BJ (cell line): ENCODE data around the gene PSTK. TPM values are rescaled to one million over a fixed set of nuclear protein-coding genes. Genes with fewer than 3 reads are reported as not detected.

Source experiments
- CTCF ChIA-PET: fragments of 350-600 bp; formaldehyde crosslinking; extraction: SDS; loops from one replicate; lab custom pipeline; 2021; ENCODE audit warnings: antibody characterized with exemption, inconsistent platforms; lab: Yijun Ruan, JAX
- POLR2A ChIA-PET: fragments of 300-600 bp; sonication (Branson Sonifier 250); formaldehyde crosslinking; extraction: SDS; loops from one replicate; lab custom pipeline; 2021; ENCODE audit warnings: antibody characterized with exemption; lab: Charles Lee
- DNase-seq: peaks from one replicate; pipeline ENCODE4 v3.0.0-alpha.2; 2011; ENCODE audit warnings: low read depth
- H3K27me3 ChIP-seq: 2 replicates; pipeline ENCODE4 v1.6.0; 2011; ENCODE audit warnings: low read length; ENCODE audit not compliant: control insufficient read depth, insufficient read depth
- H3K36me3 ChIP-seq: 2 replicates; pipeline ENCODE4 v1.5.1; 2011; ENCODE audit warnings: low read length; ENCODE audit not compliant: control insufficient read depth, insufficient read depth
- H3K4me3 ChIP-seq: 2 replicates; pipeline ENCODE4 v1.5.1; 2011; ENCODE audit warnings: low read depth, mild to moderate bottlenecking, control low read depth, low read length
- polyA plus RNA-seq: library from polyadenylated mRNA; depleted of rRNA; stranded (reverse); fragments of >200 nt; gene quantifications from 2 replicates; pipeline ENCODE4 v1.2.3, GENCODE V29; 2011
- TF ChIP-seq, protein P1 (sequence below): IDR thresholded peaks from 2 replicates; pipeline ENCODE4 v1.5.1; 2011; ENCODE audit warnings: low read depth, mild to moderate bottlenecking, control low read depth, inconsistent platforms, low read length, moderate library complexity; ENCODE audit not compliant: insufficient read depth

The PSTK gene
- polyA plus RNA-seq, 1 experiment: 3.0 TPM

DNA sequence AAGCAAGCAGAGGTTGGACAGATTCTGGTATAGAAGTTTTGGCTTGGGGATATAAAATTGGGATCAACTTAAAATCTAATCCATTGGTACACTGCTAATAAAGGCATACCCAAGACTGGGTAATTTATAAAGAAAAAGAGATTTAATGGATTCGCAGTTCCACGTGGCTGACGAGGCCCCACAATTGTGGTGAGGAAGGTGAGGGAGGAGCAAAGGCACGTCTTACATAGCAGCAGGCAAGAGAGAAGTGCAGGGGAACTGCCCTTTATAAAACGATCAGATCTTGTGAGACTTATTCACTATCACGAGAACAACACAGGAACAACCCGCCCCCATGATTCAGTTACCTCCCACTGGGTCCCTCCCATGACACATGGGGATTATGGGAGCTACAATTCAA, 38.3 kb downstream of the PSTK start:
- ChIA-PET POLR2A (no interaction called here), CTCF (no interaction called here)
- Histone ChIP-seq H3K4me3 (no peak overlapping the region), H3K36me3 (no peaks in the 10 kb centered on the region), H3K27me3 (no peaks in the 10 kb centered on the region)
- DNase-seq: no peak
- TF ChIP-seq, protein P1, sequence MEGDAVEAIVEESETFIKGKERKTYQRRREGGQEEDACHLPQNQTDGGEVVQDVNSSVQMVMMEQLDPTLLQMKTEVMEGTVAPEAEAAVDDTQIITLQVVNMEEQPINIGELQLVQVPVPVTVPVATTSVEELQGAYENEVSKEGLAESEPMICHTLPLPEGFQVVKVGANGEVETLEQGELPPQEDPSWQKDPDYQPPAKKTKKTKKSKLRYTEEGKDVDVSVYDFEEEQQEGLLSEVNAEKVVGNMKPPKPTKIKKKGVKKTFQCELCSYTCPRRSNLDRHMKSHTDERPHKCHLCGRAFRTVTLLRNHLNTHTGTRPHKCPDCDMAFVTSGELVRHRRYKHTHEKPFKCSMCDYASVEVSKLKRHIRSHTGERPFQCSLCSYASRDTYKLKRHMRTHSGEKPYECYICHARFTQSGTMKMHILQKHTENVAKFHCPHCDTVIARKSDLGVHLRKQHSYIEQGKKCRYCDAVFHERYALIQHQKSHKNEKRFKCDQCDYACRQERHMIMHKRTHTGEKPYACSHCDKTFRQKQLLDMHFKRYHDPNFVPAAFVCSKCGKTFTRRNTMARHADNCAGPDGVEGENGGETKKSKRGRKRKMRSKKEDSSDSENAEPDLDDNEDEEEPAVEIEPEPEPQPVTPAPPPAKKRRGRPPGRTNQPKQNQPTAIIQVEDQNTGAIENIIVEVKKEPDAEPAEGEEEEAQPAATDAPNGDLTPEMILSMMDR: no peak

- POLR2A ChIA-PET: no interaction called here
- TF ChIP-seq, protein P1: no peak
- Histone ChIP-seq H3K4me3 (no peak overlapping the region), H3K36me3 (no peaks in the 10 kb centered on the region), H3K27me3 (no peaks in the 10 kb centered on the region)
- DNase-seq: no peak
- CTCF ChIA-PET: interaction anchor here (0.7 kb wide), 1 partner anchor 44 kb away, joined by 3 read pairs; no protein-coding TSS in a partner anchor
Observed at GRCh38 chr10:123019264-123019663, 39.1 kb downstream of the PSTK start.

DNA sequence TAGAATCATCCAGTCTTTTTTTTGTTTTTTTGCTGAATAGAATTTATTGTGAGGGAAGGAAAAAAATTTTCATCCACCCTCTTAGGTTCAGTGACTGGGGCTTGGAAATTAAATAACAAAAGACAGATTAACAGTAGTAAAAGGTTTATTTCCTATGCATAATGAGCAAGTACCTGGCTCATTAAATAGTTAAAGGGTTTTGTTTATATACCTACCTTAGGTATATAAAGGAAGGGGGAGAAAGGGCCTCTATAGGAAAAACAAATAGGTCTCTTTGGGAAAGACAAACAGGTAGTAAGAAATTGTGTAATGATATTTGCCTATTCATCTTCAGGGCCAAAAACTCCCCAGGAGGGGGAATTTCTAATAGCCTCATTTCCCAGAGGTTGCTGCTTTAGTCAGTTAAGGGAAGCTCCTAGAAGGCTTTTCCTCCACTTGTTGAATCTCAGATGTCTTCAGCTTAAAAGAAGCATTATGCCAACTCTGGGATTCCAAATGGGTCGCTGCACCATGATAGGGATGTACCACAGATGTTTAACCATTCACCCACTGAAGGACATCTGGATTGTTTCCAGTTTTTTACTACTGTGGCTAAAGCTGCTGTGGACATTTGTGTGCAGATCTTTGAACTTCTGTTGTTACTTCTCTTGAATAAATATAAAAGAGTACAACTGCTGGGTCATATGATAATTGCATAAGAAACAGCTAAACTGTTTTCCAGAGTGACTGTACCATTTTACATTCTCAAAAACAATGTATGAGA, 39.9 kb downstream of the PSTK start:
- DNase-seq: no peak
- TF ChIP-seq, protein P1: no peak
- H3K36me3 ChIP-seq: no peaks in the 10 kb centered on the region
- H3K27me3 ChIP-seq: no peaks in the 10 kb centered on the region
- ChIA-PET POLR2A (no interaction called here), CTCF (interaction anchor here (0.7 kb wide), 1 partner anchor 45 kb away, joined by 3 read pairs; no protein-coding TSS in a partner anchor)
- no peak overlapping the region for H3K4me3 ChIP-seq

DNA sequence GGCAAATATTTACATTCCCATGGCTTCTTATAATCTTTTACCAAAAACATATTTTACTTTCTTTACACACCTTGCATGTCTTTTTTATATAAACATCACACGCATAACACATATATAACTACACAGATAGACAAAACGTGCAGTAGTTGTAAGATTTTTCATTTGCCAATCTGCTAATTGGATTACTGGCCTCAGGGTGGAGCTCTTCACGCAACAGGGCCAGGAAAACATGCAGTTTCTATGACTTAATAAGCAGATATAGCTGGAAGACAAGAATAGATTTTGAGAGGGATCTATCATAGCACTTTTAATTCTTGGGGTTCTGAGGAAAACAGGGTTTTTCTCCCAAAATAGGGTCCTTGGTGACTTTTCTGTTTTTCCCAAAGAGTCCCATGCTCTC, 41.3 kb downstream of the PSTK start:
- Histone ChIP-seq H3K36me3 (no peaks in the 10 kb centered on the region), H3K4me3 (no peak overlapping the region), H3K27me3 (no peaks in the 10 kb centered on the region)
- CTCF ChIA-PET: interaction anchor here (1.0 to 1.6 kb wide), 3 partner anchors 17 to 23 kb away, joined by 3 to 4 read pairs (median 3); no protein-coding TSS in a partner anchor
- DNase-seq: no peak
- POLR2A ChIA-PET: no interaction called here
- TF ChIP-seq, protein P1: peak; percentile 37

GRCh38 chr10:123024540-123024939, 44.3 kb downstream of the PSTK start:
- ChIA-PET POLR2A (no interaction called here), CTCF (interaction anchor here (1.2 kb wide), 1 partner anchor 20 kb away, joined by 3 read pairs; no protein-coding TSS in a partner anchor)

More at GRCh38 chr10:123024540-123024939, 44.3 kb downstream of the PSTK start:
- Histone ChIP-seq H3K36me3 (no peaks in the 10 kb centered on the region), H3K4me3 (no peak overlapping the region), H3K27me3 (no peaks in the 10 kb centered on the region)
- no peak for DNase-seq
- TF ChIP-seq, protein P1: no peak
